Activated naive CD8-positive, alpha-beta T cell treated with anti-CD3 and anti-CD28 coated beads, Interleukin-2, amount 50 U/mL, for 24 hours (primary cell): Measurements from ENCODE around the gene HOXD13.

Source experiments
- ATAC-seq: fragments of 150-1000 bp; cut with Tn5 transposase; one replicate; pipeline ENCODE4 v1.10.0; 2021
- DNase-seq: peaks from one replicate; pipeline ENCODE4 v3.0.0; 2021
- H3K27ac Mint-ChIP-seq: one replicate; pipeline ENCODE4 v1.8.0; 2021; ENCODE audit warnings: mild to moderate bottlenecking, mixed read lengths
- H3K27me3 Mint-ChIP-seq: one replicate; pipeline ENCODE4 v1.8.0; 2021; ENCODE audit warnings: mixed read lengths
- H3K36me3 Mint-ChIP-seq: one replicate; pipeline ENCODE4 v1.8.0; 2021; ENCODE audit warnings: low read depth, mixed read lengths
- H3K4me1 Mint-ChIP-seq: one replicate; pipeline ENCODE4 v1.8.0; 2021; ENCODE audit warnings: mixed read lengths
- H3K4me3 Mint-ChIP-seq: one replicate; pipeline ENCODE4 v1.8.0; 2021; ENCODE audit warnings: mild to moderate bottlenecking, moderate library complexity, mixed read lengths
- H3K9me3 Mint-ChIP-seq: one replicate; pipeline ENCODE4 v1.8.0; 2021; ENCODE audit warnings: mixed read lengths

Gene HOXD13

GRCh38 chr2:176124110-176124946, 31.8 kb downstream of the HOXD13 start:
- Mint-ChIP-seq H3K36me3 (no peaks in the 10 kb centered on the region), H3K9me3 (no peaks in the 10 kb centered on the region), H3K4me1 (peaks cover 25% of the 10 kb centered on the region), H3K4me3 (no peak overlapping the region), H3K27ac (no peak overlapping the region), H3K27me3 (peaks cover 86% of the 10 kb centered on the region)
- DNase-seq: no peak
- no peak for ATAC-seq

GRCh38 chr2:176124947-176125771, 32.6 kb downstream of the HOXD13 start:
- peaks cover 78% of the 10 kb centered on the region for H3K27me3 Mint-ChIP-seq
- no peaks in the 10 kb centered on the region for H3K9me3 Mint-ChIP-seq
- no peak overlapping the region for H3K4me3 Mint-ChIP-seq
- DNase-seq (no peak), ATAC-seq (no peak)
- no peaks in the 10 kb centered on the region for H3K36me3 Mint-ChIP-seq
- peaks cover 25% of the 10 kb centered on the region for H3K4me1 Mint-ChIP-seq
- H3K27ac Mint-ChIP-seq: no peak overlapping the region

- Mint-ChIP-seq H3K36me3 (no peaks in the 10 kb centered on the region), H3K4me1 (peaks cover 27% of the 10 kb centered on the region), H3K4me3 (no peak overlapping the region), H3K27ac (no peak overlapping the region), H3K27me3 (peaks cover 75% of the 10 kb centered on the region), H3K9me3 (no peaks in the 10 kb centered on the region)
- no peak for ATAC-seq
- no peak for DNase-seq
These were observed 33.2 kb downstream of the HOXD13 start for GRCh38 chr2:176125772-176126054.

- no peaks in the 10 kb centered on the region for H3K36me3 Mint-ChIP-seq
- H3K27me3 Mint-ChIP-seq: peaks cover 77% of the 10 kb centered on the region
- H3K4me3 Mint-ChIP-seq: no peak overlapping the region
- no peak overlapping the region for H3K27ac Mint-ChIP-seq
- peaks cover 34% of the 10 kb centered on the region for H3K4me1 Mint-ChIP-seq
- no peaks in the 10 kb centered on the region for H3K9me3 Mint-ChIP-seq
- DNase-seq (peak; percentile 73), ATAC-seq (no peak)
These were observed 34.6 kb downstream of the HOXD13 start for GRCh38 chr2:176126929-176127773.

- Mint-ChIP-seq H3K4me1 (peaks cover 36% of the 10 kb centered on the region), H3K9me3 (no peaks in the 10 kb centered on the region), H3K27ac (no peak overlapping the region), H3K36me3 (no peaks in the 10 kb centered on the region), H3K4me3 (no peak overlapping the region), H3K27me3 (peaks cover 79% of the 10 kb centered on the region)
- ATAC-seq (no peak), DNase-seq (no peak)
These were observed 35.2 kb downstream of the HOXD13 start for GRCh38 chr2:176127774-176128072.

GRCh38 chr2:176128172-176128981, 35.9 kb downstream of the HOXD13 start:
- peak overlapping the region; percentile 32 for H3K27ac Mint-ChIP-seq
- H3K27me3 Mint-ChIP-seq: peaks cover 81% of the 10 kb centered on the region
- H3K9me3 Mint-ChIP-seq: no peaks in the 10 kb centered on the region
- DNase-seq (no peak), ATAC-seq (no peak)
- H3K36me3 Mint-ChIP-seq: no peaks in the 10 kb centered on the region
- H3K4me1 Mint-ChIP-seq: peaks cover 38% of the 10 kb centered on the region
- H3K4me3 Mint-ChIP-seq: peak overlapping the region; percentile 46

- Mint-ChIP-seq H3K27ac (peak within 1 kb of the TSS; percentile 32), H3K36me3 (no peaks in the 10 kb centered on the region), H3K27me3 (peaks cover 81% of the 10 kb centered on the region), H3K4me3 (peak within 1 kb of the TSS; percentile 48), H3K9me3 (no peaks in the 10 kb centered on the region), H3K4me1 (peaks cover 35% of the 10 kb centered on the region)
- ATAC-seq (no peak), DNase-seq (no peak)
These were observed 36.7 kb downstream of the HOXD13 start, which contains the start of gene HOXD8 for GRCh38 chr2:176128982-176129796. TSS of gene HOXD8 (plus strand) at chr2:176129705. CDS start at chr2:176130367, 662 bp downstream.

GRCh38 chr2:176129813-176130146, 37.3 kb downstream of the HOXD13 start:
- Mint-ChIP-seq H3K27ac (no peak overlapping the region), H3K4me3 (peak overlapping the region; percentile 11), H3K36me3 (no peaks in the 10 kb centered on the region), H3K27me3 (peaks cover 81% of the 10 kb centered on the region), H3K4me1 (peaks cover 35% of the 10 kb centered on the region), H3K9me3 (no peaks in the 10 kb centered on the region)
- DNase-seq: no peak
- no peak for ATAC-seq

- H3K36me3 Mint-ChIP-seq: no peaks in the 10 kb centered on the region
- H3K27ac Mint-ChIP-seq: peak overlapping the region; percentile 77
- peaks cover 36% of the 10 kb centered on the region for H3K4me1 Mint-ChIP-seq
- DNase-seq (peak; percentile 29), ATAC-seq (peak; percentile 20)
- peaks cover 84% of the 10 kb centered on the region for H3K27me3 Mint-ChIP-seq
- peak overlapping the region; percentile 48 for H3K4me3 Mint-ChIP-seq
- peaks cover under 1% of the 10 kb centered on the region for H3K9me3 Mint-ChIP-seq
These were observed 37.8 kb downstream of the HOXD13 start for GRCh38 chr2:176130147-176130956.

GRCh38 chr2:176130957-176131847, 38.7 kb downstream of the HOXD13 start:
- Mint-ChIP-seq H3K9me3 (peaks cover 4% of the 10 kb centered on the region), H3K4me1 (peaks cover 41% of the 10 kb centered on the region), H3K27ac (peak overlapping the region; percentile 77), H3K27me3 (peaks cover 84% of the 10 kb centered on the region), H3K36me3 (no peaks in the 10 kb centered on the region), H3K4me3 (peak overlapping the region; percentile 48)
- ATAC-seq: no peak
- DNase-seq: no peak

- Mint-ChIP-seq H3K4me1 (peaks cover 41% of the 10 kb centered on the region), H3K9me3 (peaks cover 4% of the 10 kb centered on the region), H3K36me3 (no peaks in the 10 kb centered on the region), H3K4me3 (peak overlapping the region; percentile 78), H3K27me3 (peaks cover 82% of the 10 kb centered on the region), H3K27ac (no peak overlapping the region)
- ATAC-seq (no peak), DNase-seq (no peak)
These were observed 39.3 kb downstream of the HOXD13 start for GRCh38 chr2:176131848-176132158.
